ENCODE data around the gene PON1.

DNA sequence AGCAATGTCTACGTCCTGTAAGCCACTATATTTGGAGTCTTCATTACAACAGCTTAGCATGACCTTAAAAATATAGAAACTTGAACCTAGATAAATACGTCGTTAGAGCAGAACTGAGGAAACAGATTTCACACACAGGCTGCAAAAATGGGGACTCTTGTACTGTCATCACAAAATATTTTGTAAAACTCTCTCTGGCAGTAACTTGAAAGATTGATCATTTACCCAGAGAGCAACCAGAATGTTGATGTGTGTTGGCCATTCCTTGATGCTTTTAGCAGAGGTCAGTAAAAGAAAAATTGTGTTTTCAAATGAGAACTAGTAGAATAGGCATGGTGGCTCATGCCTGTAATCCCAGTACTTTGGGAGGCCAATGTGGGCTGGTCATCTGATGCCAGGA lies 14.5 kb upstream of the PON1 start:
- TF ChIP-seq, protein P1, sequence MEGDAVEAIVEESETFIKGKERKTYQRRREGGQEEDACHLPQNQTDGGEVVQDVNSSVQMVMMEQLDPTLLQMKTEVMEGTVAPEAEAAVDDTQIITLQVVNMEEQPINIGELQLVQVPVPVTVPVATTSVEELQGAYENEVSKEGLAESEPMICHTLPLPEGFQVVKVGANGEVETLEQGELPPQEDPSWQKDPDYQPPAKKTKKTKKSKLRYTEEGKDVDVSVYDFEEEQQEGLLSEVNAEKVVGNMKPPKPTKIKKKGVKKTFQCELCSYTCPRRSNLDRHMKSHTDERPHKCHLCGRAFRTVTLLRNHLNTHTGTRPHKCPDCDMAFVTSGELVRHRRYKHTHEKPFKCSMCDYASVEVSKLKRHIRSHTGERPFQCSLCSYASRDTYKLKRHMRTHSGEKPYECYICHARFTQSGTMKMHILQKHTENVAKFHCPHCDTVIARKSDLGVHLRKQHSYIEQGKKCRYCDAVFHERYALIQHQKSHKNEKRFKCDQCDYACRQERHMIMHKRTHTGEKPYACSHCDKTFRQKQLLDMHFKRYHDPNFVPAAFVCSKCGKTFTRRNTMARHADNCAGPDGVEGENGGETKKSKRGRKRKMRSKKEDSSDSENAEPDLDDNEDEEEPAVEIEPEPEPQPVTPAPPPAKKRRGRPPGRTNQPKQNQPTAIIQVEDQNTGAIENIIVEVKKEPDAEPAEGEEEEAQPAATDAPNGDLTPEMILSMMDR (IDR thresholded peaks at IDR 0.05), result no peak
- TF ChIP-seq POLR2A (IDR thresholded peaks at IDR 0.05), result no peak

All from lower leg skin (tissue), 3 donors.